ENCODE measurements around the gene GPAM. TPM values are rescaled to one million over a fixed set of nuclear protein-coding genes. Genes with fewer than 3 reads are reported as not detected.

Gene GPAM
- total and polyA plus RNA-seq, 2 of the 8 experiments (the other 6 are each of a cell fraction or from before 2014, with no cell fraction given), result 5.5 to 15.5 TPM

DNA sequence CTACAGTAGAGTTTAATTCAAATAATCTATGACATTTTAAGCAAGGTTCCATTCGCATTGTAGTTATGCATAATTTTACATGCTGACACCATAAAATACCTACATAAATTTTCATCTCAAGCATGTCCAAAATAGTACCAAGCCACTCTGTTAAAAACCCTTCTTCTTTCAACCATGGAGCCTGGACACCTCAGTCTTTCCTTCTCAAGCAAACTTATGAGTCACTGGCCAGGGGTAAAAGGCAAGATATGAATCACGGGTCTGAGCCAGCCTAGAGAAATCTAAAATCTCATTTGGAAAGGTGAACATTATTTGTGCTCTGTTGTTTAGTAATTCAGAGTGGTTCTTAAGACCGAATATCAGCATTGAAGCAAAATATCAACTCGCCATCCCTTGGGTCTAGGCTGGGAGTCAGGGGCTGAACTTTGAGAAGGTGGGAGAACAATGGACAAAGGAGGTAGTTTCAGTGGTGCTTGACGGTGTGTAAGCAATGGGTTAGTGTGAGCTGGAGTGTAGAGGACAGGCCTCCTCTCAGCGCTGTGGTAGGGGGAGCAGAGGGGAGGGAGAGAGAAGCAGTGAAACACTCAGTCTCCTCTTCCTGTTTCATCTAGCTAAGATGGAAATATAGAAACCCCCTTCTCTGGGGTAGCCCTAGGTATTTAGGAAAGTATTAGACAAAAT lies 19.1 kb upstream of the GPAM start (continued):
- TF ChIP-seq CBX8 (IDR thresholded peaks at IDR 0.05; ENCODE audit: borderline replicate concordance, low read depth, low read length), result no peak

All from H1 (cell line).